GM12878 (cell line): ENCODE measurements around the gene FLNC. TPM values are rescaled to one million over a fixed set of nuclear protein-coding genes. Genes with fewer than 3 reads are reported as not detected.

Experiments used
- ATAC-seq: fragments of 200-7000 bp; cut with Tn5 transposase; 3 replicates; pipeline ENCODE4 v1.9.1; 2020; ENCODE audit warnings: mild to moderate bottlenecking, moderate library complexity
- BruUV-seq: library from RNA; stranded (reverse); fragments of 400-500 nt; replicated peaks from 2 replicates; lab custom pipeline; 2021; lab: Mats Ljungman, UMichigan
- CTCF ChIA-PET: fragments of 300-600 bp; sonication (Branson Sonifier 250); formaldehyde crosslinking; extraction: SDS; loops from one replicate; lab custom pipeline; 2021; ENCODE audit warnings: inconsistent platforms; lab: Yijun Ruan, JAX
- POLR2A ChIA-PET: fragments of 350-600 bp; formaldehyde crosslinking; extraction: SDS; loops from one replicate; lab custom pipeline; 2021; ENCODE audit warnings: inconsistent platforms; lab: Charles Lee
- RAD21 ChIA-PET: fragments of 300-600 bp; sonication (Branson Sonifier 250); formaldehyde crosslinking; loops from one replicate; lab custom pipeline; 2023; ENCODE audit warnings: antibody characterized with exemption; ENCODE audit not compliant: unreplicated experiment; lab: Charles Lee
- SMC1A ChIA-PET: fragments of 300-600 bp; sonication (Branson Sonifier 250); formaldehyde crosslinking; loops from one replicate; lab custom pipeline; 2023; ENCODE audit not compliant: unreplicated experiment, uncharacterized antibody; lab: Charles Lee
- DNase-seq: peaks from one replicate; pipeline ENCODE4 v3.0.0-alpha.2; 2011; ENCODE audit warnings: low read depth, low spot score
- FAIRE-seq: peaks from 3 replicates; lab custom pipeline; 2011; peaks lifted over from hg19 to GRCh38; lab: Jason Lieb, UNC
- H2AFZ ChIP-seq: 2 replicates; pipeline ENCODE4 v1.6.0; 2011; ENCODE audit warnings: low read depth, low read length, control low read depth; ENCODE audit not compliant: control insufficient read depth
- H3K27ac ChIP-seq: 2 replicates; pipeline ENCODE4 v1.5.1; 2011; ENCODE audit warnings: control low read depth; ENCODE audit not compliant: control insufficient read depth, insufficient read depth
- H3K27me3 ChIP-seq, 2 experiments: replicated peaks in 1 of 2; 2 replicates each; pipeline versions ENCODE4 v1.6.0 to v1.6.1; 2011; ENCODE audit warnings: low read length in 1 of 2; ENCODE audit not compliant: control insufficient read depth in 2 of 2, insufficient read depth in 2 of 2
- H3K36me3 ChIP-seq, 2 experiments: 2 replicates each; pipeline ENCODE4 v1.5.1; 2011; ENCODE audit warnings: low read length in 1 of 2; ENCODE audit not compliant: control insufficient read depth in 2 of 2, insufficient read depth in 2 of 2
- H3K4me1 ChIP-seq: 2 replicates; pipeline ENCODE4 v1.6.1; 2011; ENCODE audit warnings: mild to moderate bottlenecking, low read length, moderate library complexity, mixed read lengths; ENCODE audit not compliant: control insufficient read depth, insufficient read depth
- H3K4me2 ChIP-seq: 2 replicates; pipeline ENCODE4 v1.6.0; 2011; ENCODE audit warnings: control low read depth; ENCODE audit not compliant: control insufficient read depth, insufficient read depth
- H3K4me3 ChIP-seq: fragments of 200-600 bp; sonication (generic); 2 replicates; pipeline ENCODE4 v1.5.1; 2016
- H3K79me2 ChIP-seq: 2 replicates; pipeline ENCODE4 v1.6.0; 2011; ENCODE audit warnings: low read length; ENCODE audit not compliant: control insufficient read depth, insufficient read depth
- H3K9ac ChIP-seq: 2 replicates; pipeline ENCODE4 v1.8.0; 2011; ENCODE audit warnings: low read length, control low read depth, mixed read lengths; ENCODE audit not compliant: control insufficient read depth, insufficient read depth
- H3K9me3 ChIP-seq: replicated peaks from 3 replicates; pipeline ENCODE4 v1.5.1; 2011; ENCODE audit warnings: mild to moderate bottlenecking, low read length; ENCODE audit not compliant: control insufficient read depth, insufficient read depth
- H4K20me1 ChIP-seq: 2 replicates; pipeline ENCODE4 v1.6.0; 2011; ENCODE audit not compliant: control insufficient read depth, insufficient read depth
- FOXM1 ChIP-seq: IDR thresholded peaks from 2 replicates; pipeline ENCODE4 v1.6.1; 2012; ENCODE audit warnings: low read depth, mild to moderate bottlenecking, inconsistent platforms, low read length, moderate library complexity
- IRF3 ChIP-seq: fragments of 450-650 bp; IDR thresholded peaks from 2 replicates; pipeline ENCODE4 v1.6.1; 2014; ENCODE audit warnings: mild to moderate bottlenecking
- MTA2 ChIP-seq: fragments of 450-650 bp; IDR thresholded peaks from 2 replicates; pipeline ENCODE4 v1.6.1; 2016; ENCODE audit warnings: low read depth, mild to moderate bottlenecking, moderate library complexity
- MXI1 ChIP-seq: fragments of 150-350 bp; IDR thresholded peaks from 2 replicates; pipeline ENCODE4 v1.6.1; 2011; ENCODE audit warnings: low read depth, mild to moderate bottlenecking, inconsistent platforms, low read length, improper control_type of control experiment
- POLR2A ChIP-seq: IDR thresholded peaks from 2 replicates; pipeline ENCODE4 v1.6.1; 2011; ENCODE audit warnings: low read depth, mild to moderate bottlenecking, low read length
- YY1 ChIP-seq: IDR thresholded peaks from 2 replicates; pipeline ENCODE4 v1.6.1; 2011; ENCODE audit warnings: low read depth, mild to moderate bottlenecking, low read length
- ZNF207 ChIP-seq: fragments of 450-650 bp; IDR thresholded peaks from 2 replicates; pipeline ENCODE4 v1.6.1; 2014; ENCODE audit warnings: antibody characterized with exemption, mild to moderate bottlenecking, borderline replicate concordance
- WGBS: methylation state at CpG from one replicate; pipeline ENCODE4 v1.1.6; 2016; ENCODE audit warnings: low lambda C conversion rate; ENCODE audit not compliant: insufficient replicate concordance, insufficient coverage; ENCODE audit errors: missing lambda C conversion rate; 5-methylcytosine and 5-hydroxymethylcytosine counted together
- in situ Hi-C: fragments of 300-500 bp; cut with MboI; formaldehyde crosslinking; loops from 9 replicates; pipeline ENCODE4 v1.14.3; 2018; ENCODE audit warnings: mixed read lengths
- intact Hi-C: fragments of 100-400 bp; cut with micrococcal nuclease; formaldehyde crosslinking; loops from one replicate; pipeline ENCODE4 v1.14.2; 2022; ENCODE audit not compliant: unreplicated experiment
- polyA plus RNA-seq, 11 experiments: library from polyadenylated mRNA; depleted of rRNA in 4 of 11; unstranded in 6 of 11; stranded (reverse) in 5 of 11; fragments of >200 nt; fragmentation: Nextera tagmentation in 4 of 11; fragmentation: Illumina TruSeq in 1 of 11; extraction: Ambion mirVana in 4 of 11; extraction: Trizol in 1 of 11; gene quantifications; 1 replicate in 1 of 11; 2 replicates in 10 of 11; pipeline versions ENCODE4 v1.2.1 to v1.2.3, GENCODE V29; 2011 to 2016; ENCODE audit warnings: inconsistent platforms in 2 of 11, missing spikeins in 2 of 11, low read depth in 1 of 11
- total RNA-seq, 4 experiments: library from RNA; depleted of rRNA in 3 of 4; stranded (reverse); fragments of >200 nt in 3 of 4; fragmentation: Illumina TruSeq in 1 of 4; extraction: Trizol in 1 of 4; gene quantifications; 2 replicates each; pipeline versions ENCODE4 v1.2.1 to v1.2.3, GENCODE V29; 2013 to 2021
- TF ChIP-seq, protein P1 (sequence below): IDR thresholded peaks from 2 replicates; pipeline ENCODE4 v1.6.1; 2011; ENCODE audit warnings: low read depth, low read length, improper control_type of control experiment, borderline replicate concordance

FLNC gene
- total and polyA plus RNA-seq, 10 of the 15 experiments (the other 5 are each of a cell fraction or from before 2014, with no cell fraction given): 0.01 to 0.21 (median 0.06) TPM; not detected in 3

DNA sequence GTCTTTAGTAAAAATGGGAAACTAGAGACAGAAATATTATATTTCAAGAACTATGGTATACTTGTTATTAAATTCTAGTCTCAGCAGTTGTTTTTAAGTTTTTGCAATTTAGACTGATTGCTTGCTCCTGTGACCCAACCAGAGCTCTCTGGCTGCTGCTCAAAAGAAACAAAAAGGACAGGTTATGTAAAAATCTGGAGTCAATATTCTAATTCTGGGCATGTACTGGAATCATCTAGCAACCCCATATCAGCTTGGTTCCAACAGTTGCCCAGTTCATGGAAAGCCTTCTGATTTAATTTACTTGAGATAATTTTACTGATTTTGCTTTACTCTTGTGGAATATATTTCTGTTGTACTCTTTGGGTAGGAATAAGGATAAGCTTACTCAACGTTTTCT is 70.0 kb downstream of the FLNC start:
- Histone ChIP-seq H3K79me2 (no peaks in the 10 kb centered on the region), H3K9me3 (no peaks in the 10 kb centered on the region; the same call in 2 of the 3 replicates), H3K27me3 (no peaks in the 10 kb centered on the region), H3K27ac (no peak overlapping the region), H3K36me3 (no peaks in the 10 kb centered on the region), H3K9ac (no peak overlapping the region), H2AFZ (no peak overlapping the region), H3K4me2 (no peak overlapping the region), H4K20me1 (no peaks in the 10 kb centered on the region), H3K4me1 (peaks cover 10% of the 10 kb centered on the region), H3K4me3 (no peak overlapping the region)
- ChIA-PET POLR2A (interaction anchor here (0.6 kb wide), 1 partner anchor 43 kb away, joined by 4 read pairs; no protein-coding TSS in a partner anchor), SMC1A (interaction anchor here (0.8 to 2.3 kb wide), 7 partner anchors 12 to 228 kb away, joined by 3 to 9 read pairs (median 3); partner anchors contain the start of gene GARIN1A), RAD21 (interaction anchor here (1.0 to 1.1 kb wide), 3 partner anchors 14 to 314 kb away, joined by 3 read pairs; no protein-coding TSS in a partner anchor), CTCF (interaction anchor here (0.7 to 6.2 kb wide), 6 partner anchors 17 to 309 kb away, joined by 3 to 44 read pairs (median 4); no protein-coding TSS in a partner anchor)
- no peak for FAIRE-seq
- no TSS peak for BruUV-seq
- intact Hi-C loops (no loop called here), in situ Hi-C loops (no loop called here)
- DNase-seq: no peak
- 35% methylated on average over 1 of the region's 1 CpG for WGBS
- TF ChIP-seq IRF3 (no peak), YY1 (no peak), MTA2 (no peak), POLR2A (no peak), MXI1 (no peak), FOXM1 (no peak), ZNF207 (no peak)
- TF ChIP-seq, protein P1, sequence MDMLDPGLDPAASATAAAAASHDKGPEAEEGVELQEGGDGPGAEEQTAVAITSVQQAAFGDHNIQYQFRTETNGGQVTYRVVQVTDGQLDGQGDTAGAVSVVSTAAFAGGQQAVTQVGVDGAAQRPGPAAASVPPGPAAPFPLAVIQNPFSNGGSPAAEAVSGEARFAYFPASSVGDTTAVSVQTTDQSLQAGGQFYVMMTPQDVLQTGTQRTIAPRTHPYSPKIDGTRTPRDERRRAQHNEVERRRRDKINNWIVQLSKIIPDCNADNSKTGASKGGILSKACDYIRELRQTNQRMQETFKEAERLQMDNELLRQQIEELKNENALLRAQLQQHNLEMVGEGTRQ: no peak
- ATAC-seq: no peak
